Glutamatergic neuron (in vitro differentiated cells): Measurements from ENCODE around the gene RNF125. TPM values are rescaled to one million over a fixed set of nuclear protein-coding genes. Genes with fewer than 3 reads are reported as not detected.
A peak's percentile ranks its signal among the peaks of the same experiment; 100 is the strongest.

Experiments
- DNase-seq: peaks from one replicate; pipeline ENCODE4 v3.0.0; 2022
- H3K27ac Mint-ChIP-seq: one replicate; pipeline ENCODE4 v1.8.0; 2020; ENCODE audit warnings: mild to moderate bottlenecking, mixed read lengths, inconsistent platforms; ENCODE audit not compliant: unreplicated experiment
- H3K27me3 Mint-ChIP-seq: one replicate; pipeline ENCODE4 v1.8.0; 2020; ENCODE audit warnings: mild to moderate bottlenecking, moderate library complexity, mixed read lengths, inconsistent platforms; ENCODE audit not compliant: unreplicated experiment
- H3K36me3 Mint-ChIP-seq: one replicate; pipeline ENCODE4 v1.8.0; 2020; ENCODE audit warnings: mild to moderate bottlenecking, mixed read lengths, inconsistent platforms; ENCODE audit not compliant: unreplicated experiment
- H3K4me1 Mint-ChIP-seq: one replicate; pipeline ENCODE4 v1.8.0; 2020; ENCODE audit warnings: mild to moderate bottlenecking, low read depth, mixed read lengths, inconsistent platforms; ENCODE audit not compliant: unreplicated experiment
- H3K4me3 Mint-ChIP-seq: one replicate; pipeline ENCODE4 v1.8.0; 2020; ENCODE audit warnings: mild to moderate bottlenecking, mixed read lengths, inconsistent platforms; ENCODE audit not compliant: unreplicated experiment
- H3K9me3 Mint-ChIP-seq: one replicate; pipeline ENCODE4 v1.8.0; 2020; ENCODE audit warnings: mild to moderate bottlenecking, moderate library complexity, mixed read lengths, inconsistent platforms; ENCODE audit not compliant: unreplicated experiment
- CTCF ChIP-seq: fragments of 200-600 bp; sonication (generic); IDR thresholded peaks from one replicate; pipeline ENCODE4 v1.5.0; 2021; ENCODE audit not compliant: partially characterized antibody, unreplicated experiment
- total RNA-seq: library from RNA; stranded (reverse); fragmentation: NEBNext Ultra II Directional; extraction: Animal tissue kit (Norgen Biotek cat#: 25700); gene quantifications from one replicate; pipeline ENCODE4 v1.2.1, GENCODE V29; 2021; ENCODE audit not compliant: unreplicated experiment

Gene RNF125
- total RNA-seq, 1 donor from 2014 or later, result 1.5 TPM

DNA sequence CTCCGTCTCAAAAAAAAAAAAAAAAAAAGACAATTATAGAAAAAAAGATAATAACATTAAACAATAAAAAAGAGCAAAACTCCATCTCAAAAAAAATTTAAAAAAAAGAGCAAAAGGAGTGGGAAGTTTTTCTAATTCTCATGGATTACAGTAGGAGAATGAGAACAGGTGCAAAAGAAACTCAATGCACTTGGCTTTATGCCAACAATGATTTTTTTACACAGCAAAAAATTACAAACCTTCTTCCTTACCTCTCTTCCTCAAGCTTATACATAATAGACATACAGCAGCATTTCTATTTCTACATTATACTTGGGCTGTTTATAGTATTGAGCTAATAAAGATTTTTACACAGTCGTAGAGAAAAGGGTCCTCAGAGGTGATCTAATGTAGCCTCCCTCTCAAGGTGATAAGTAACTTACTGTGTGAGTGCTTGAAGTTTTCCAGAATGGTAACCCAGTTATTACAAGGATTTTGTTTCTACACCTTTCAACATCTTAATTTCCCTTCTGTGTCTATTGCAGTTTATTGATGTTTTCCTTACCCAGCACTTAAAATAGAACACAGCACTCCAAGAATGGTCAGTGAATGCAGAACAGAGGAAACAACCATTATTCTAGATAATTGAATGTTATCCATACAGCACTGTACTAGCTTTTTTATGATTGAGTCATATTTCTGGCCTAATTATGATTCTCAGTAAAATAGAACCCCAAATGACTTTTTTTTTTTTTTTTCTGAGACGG lies 38.2 kb downstream of the RNF125 start:
- no peak for TF ChIP-seq CTCF
- DNase-seq, result no peak
- Mint-ChIP-seq H3K27me3 (peaks cover 4% of the 10 kb centered on the region), H3K4me1 (peaks cover 6% of the 10 kb centered on the region), H3K9me3 (no peaks in the 10 kb centered on the region), H3K4me3 (no peak overlapping the region), H3K27ac (no peak overlapping the region), H3K36me3 (no peaks in the 10 kb centered on the region)

DNA sequence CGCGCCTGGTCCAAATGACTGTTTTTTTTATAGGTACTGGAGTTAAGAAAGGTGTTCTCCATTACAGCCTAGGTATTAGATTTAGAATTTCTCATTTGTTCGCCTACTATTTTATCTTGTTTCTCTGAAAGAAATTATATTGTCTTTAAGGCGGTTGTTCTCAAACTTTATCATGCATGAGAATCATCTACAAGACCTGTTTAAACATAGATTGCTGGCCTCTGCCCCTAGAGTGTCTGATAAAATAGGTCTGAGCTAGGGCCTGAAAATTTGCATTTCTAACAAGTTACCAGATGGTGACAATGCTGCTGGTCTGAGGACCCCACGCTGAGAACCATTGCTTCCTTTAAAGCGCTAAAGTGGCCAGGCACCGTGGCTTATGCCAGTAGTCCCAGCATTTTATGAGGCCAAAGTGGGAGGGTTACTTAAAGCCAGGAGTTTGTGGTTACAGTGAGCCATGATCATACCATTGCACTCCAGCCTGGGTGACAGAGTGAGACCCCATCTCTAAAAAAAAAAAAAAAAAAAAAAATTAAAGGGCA lies 39.1 kb downstream of the RNF125 start:
- no peak for TF ChIP-seq CTCF
- no peak overlapping the region for H3K27ac Mint-ChIP-seq
- DNase-seq, result no peak
- H3K27me3 Mint-ChIP-seq, result peaks cover 4% of the 10 kb centered on the region
- H3K4me1 Mint-ChIP-seq, result peaks cover 6% of the 10 kb centered on the region
- no peaks in the 10 kb centered on the region for H3K9me3 Mint-ChIP-seq
- H3K36me3 Mint-ChIP-seq, result no peaks in the 10 kb centered on the region
- H3K4me3 Mint-ChIP-seq, result no peak overlapping the region

DNA sequence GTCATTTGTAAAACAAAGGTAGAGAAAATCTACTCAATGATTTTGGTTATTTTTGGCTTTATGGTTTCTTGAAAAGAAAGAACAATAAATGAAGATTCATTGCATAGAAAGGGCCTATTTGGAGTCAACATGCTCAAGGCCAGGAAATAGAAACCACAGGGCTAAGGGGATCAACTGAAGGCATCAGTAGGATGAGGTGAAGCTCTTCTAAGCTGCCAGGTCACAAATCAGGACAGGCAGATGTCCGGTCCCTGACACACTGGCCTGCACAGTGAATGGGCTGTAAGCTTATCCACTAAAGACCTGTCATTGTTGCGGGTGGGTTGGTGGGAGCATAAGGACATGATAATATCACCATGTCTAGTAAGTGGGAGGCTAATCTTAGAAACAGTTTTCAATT lies 41.4 kb downstream of the RNF125 start:
- no peak for DNase-seq
- TF ChIP-seq CTCF, result no peak
- Mint-ChIP-seq H3K4me1 (peaks cover 6% of the 10 kb centered on the region), H3K4me3 (no peak overlapping the region), H3K9me3 (no peaks in the 10 kb centered on the region), H3K36me3 (no peaks in the 10 kb centered on the region), H3K27me3 (peaks cover 4% of the 10 kb centered on the region), H3K27ac (no peak overlapping the region)

- Mint-ChIP-seq H3K4me1 (no peaks in the 10 kb centered on the region), H3K27ac (no peak overlapping the region), H3K4me3 (no peak overlapping the region), H3K36me3 (no peaks in the 10 kb centered on the region), H3K9me3 (no peaks in the 10 kb centered on the region), H3K27me3 (no peaks in the 10 kb centered on the region)
- no peak for DNase-seq
- TF ChIP-seq CTCF, result no peak
Measured at GRCh38 chr18:32067375-32068167, 48.9 kb downstream of the RNF125 start.

DNA sequence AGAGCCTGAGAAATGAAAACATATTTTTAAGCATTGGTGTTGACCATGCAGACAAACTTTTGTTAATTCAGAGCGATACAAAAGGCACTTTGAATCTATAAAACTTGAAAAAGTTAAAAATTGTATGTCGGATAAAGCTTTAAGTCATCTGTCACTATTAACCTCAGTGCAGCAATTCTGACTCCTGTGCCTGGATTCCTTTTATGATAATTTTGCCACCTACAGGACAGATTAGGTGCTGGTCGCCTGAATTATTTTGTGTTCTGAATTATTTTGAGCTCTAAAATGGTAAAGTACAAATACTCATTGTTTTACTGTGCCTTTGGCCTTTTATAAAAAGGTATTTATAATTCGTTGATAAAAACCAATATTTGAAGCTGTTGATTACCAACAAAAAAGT lies 53.7 kb downstream of the RNF125 start:
- peak; percentile 44 for TF ChIP-seq CTCF
- Mint-ChIP-seq H3K4me3 (no peak overlapping the region), H3K9me3 (peaks cover 2% of the 10 kb centered on the region), H3K27ac (no peak overlapping the region), H3K4me1 (no peaks in the 10 kb centered on the region), H3K27me3 (no peaks in the 10 kb centered on the region), H3K36me3 (no peaks in the 10 kb centered on the region)
- DNase-seq, result no peak
